ENCODE data around the gene MED15.
"Not testable (repeated sequence)": the region's sequence is repeated elsewhere in the genome, so short reads cannot be mapped to it uniquely, and the experiment has no call there.

MED15 gene

DNA sequence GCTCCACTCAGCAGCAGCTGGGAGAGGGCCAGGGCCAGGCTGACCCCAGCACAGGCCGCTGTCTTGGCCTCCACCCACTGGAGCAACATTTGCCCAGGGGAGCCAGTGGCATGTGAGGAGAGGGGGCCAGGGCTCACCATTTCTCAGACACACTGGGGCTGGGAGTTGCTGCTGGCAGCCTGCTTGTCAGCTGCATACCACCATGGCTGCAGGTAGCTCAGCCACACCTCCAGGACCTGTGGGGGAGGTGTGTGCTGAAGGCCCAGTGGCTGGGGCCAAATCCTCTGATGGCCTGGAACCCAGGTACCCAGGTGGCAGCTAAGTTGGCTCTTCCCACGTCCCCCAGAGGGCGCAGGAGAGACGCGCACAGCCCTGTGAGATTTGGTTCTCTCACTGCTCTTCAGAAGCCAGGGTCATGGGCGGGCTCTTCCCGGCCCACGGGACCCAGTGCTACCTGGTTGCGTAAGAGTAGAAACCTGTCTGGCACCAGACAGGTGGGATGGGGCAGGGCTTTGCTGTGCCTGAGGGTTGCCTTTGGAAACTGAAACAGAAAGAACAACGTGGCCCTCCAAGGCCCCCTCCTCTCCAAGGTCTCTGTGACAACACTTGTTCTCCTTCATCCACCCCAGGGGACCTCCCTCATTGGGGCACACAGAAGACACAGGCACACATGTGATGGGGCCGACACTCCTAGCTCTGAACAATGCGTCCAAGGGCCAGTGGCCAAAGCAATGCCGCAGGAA lies 98.8 kb downstream of the MED15 start:
- DNase-seq: peak in 3 of 14 donors; percentile 0 to 9 (median 7)

DNA sequence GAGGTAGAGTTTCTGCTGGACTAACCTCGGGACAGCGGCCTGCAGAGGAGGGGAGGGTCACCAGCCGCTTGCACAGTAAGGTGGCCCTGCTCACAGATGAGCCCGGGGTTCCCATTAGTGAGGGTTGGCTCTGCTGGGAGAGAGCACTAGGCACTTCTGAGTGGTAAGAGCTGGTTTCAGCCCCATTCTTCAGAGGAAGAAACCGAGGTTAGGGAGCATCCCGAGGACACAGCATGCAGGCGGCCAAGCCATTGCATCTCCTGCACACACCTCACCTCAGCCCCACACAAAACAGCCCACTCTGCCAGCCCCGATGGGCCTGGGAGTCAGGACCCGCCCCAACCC lies 99.3 kb downstream of the MED15 start:
- no peak for DNase-seq

DNA sequence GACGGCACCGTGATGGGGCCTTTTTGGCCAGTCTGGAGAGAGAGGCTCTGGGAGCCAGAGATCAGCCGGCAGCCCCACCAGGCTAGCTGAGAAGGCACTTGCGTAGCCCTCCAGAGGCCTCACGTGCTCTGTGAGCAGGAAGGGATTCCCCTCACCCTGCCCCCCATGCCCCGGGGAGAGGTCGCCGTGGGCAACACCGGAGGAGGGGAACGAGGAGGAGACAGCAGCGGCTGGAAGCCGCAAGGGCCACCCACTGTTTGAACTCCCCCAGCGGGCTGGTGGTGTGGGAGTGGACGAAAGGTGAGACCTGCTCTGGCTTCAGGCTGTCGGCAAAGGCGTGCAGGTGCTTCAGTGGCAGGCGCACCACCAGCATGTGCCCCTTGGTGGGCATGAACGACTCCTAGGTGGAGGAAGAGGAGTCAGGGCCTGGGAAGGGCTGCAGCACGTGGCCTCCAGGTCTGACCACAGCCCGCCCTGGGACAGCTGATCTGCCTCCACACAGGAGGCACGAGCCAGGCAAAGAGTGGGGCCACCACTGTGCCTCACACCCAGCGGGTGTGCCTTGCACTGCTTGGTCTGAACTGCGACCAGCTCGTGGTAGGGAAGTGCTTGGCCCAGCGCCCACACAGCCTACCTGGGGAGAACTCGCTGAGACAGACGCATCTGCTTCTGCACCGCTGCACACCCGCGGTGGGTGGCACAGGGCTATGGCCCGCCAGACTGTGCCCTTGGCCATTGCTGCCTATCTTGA lies 99.9 kb downstream of the MED15 start:
- DNase-seq: no peak

DNA sequence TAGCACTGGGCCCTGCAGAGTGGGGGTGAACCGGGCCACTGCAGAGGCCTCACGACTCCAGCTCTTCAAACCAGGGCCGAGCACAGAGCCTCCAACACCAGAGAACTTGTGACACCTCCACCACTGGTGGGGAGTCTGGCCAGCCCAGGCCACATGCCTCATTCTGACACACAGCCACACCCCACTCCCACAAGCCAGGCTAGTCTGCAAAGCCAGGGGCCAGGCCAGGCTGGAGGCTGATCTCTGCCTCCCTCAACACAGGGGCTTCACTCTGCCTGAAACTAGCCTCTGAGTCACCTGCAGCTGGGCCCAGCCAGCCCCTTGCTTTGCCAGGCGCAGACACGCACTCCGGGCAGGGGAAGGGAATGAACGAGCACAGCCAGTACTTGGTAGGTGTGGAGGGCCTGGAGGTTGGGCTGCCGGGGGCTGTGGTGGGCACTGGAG lies 102.9 kb downstream of the MED15 start:
- DNase-seq: no peak

DNA sequence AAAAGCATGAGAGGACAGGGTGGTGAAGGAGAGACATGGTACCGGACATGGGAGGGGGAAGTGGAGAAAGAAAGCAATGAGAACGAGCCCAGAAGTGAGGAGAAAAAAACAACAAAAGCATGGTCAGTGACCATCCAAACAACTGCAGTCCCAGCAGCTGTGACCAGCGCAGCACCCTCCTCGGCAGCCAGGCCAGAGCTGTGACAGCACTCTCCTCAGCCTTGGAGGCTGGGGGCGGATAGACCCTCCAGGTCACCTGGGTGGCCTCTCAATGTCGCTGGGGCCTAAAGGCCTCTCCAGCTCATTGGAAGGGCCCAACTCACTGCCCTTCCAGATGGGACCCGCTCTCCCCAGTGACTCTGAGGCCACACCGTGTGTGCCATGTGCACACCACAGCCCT lies 103.3 kb downstream of the MED15 start:
- DNase-seq: no peak

DNA sequence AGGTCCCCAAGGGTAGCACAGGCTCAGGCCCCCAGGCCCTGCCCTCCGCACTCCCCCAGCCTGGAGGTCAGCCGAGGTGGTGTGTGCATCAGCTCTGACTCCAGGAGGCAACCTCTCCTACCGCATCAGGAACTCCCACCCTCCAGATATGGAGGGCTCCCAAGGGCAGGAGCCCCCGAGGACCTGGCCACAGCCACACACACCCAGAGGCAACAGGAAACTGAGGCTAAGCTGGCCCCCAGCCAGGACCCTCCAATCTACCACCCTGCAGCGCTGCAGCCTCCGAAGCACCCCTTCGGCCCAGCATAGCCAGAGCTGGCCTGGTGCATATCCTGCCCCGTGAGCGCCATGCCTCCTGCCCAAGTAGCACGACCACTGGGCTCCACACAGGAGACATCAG lies 104.0 kb downstream of the MED15 start:
- DNase-seq: no peak

DNA sequence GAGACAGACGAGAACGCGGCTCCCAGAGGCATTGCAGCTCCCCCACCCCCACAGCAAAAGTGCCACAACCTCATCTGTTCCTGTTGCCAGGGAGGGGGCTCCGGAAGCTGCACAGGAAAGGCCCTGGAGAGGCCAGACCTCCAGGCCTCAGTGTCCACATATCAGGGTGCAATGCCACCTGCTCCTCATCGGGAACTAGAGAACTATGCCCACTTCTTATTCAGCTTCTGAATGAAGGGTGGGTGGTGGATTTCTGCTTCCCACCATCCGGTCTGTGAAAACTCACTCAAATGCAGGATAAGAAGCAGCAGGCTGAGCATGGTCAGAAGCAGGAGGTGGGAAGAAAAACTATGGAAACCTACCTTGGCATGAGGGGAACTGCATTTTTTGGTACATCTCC lies 105.9 kb downstream of the MED15 start:
- no peak for DNase-seq

DNA sequence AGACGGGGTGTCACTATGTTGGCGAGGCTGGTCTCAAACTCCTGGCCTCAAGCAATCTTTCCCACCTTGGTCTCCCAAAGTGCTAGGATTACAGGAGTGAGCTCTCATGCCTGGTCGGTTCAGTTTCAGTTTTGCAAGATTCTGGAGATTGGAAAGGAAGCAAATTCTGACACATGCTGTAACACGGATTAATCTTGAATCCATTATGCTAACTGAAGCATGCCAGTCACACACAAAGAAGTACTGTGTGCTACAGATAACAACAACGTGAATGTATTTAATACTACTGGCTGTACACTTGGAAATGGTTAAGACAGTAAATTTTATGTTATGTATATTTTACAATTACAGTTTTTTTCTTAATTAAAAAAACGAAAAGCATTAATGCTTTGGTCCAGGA lies 107.6 kb downstream of the MED15 start:
- no peak for DNase-seq

DNA sequence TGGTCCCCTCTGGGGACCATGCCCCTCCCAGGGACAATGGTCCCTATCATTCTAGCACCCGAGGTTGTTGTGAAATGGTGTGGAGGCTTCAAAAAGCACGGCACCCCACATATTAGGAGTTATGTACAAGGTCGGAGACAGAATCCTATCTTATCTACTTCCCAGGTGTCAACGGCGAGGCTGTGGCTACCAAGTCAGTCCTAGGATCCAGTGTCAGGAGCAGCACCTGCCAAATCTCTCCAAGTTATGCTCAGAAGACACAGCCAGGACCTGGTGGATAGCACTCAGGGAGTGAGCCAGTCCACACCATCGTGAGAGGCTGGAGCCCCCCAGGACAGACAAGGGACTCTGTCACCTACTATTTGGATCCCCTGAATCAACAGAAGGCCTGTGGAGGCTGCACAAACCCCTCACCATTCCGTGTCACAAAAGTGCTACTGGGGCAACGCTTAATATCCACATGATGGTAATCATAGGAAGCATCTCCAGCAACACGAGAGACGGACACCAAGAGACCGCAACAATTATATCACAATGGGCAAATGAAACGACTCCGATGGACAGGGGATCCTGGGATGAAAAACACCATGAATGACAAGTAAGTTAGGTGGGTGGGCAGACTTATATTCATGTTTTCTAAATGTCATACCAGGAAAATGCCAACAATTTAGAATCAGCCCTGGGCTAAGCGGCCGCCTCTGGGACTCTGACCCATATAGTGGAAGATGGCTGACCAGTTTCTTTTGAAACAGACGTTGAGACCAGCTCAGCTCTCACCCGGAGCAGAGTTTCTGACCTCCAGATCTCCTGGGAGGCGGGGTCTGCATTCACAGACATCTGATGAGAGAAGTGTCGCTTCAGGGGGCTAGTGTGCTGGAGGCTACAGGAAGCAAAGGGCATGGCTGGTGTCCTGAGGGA lies 108.4 kb downstream of the MED15 start:
- no peak for DNase-seq

DNA sequence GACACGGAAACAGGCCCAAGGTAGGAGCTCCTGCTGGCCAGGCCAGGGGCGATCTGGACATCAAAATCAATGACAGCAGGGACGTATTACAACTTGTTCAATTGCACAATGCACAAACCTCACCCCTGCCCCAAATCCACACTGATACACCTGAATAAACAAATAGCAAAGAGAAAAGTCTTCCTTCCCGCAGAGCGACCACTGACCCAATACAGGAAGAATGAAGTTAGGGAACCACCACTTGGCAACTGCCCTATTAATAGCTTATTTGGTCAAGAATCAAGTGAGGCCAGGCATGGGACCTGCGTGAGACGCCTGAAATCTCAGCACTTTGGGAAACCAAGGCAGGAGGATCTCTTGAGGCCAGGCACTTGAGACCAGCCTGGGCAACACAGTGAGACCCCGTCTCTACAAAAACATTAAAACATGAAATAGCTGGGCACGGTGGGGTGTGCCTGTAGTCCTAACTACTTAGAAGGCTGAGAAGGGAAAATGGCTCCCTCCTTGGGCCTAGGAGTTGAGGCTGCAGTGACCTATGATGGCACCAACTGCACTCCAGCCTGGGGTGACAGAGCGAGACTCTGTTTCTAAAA lies 109.1 kb downstream of the MED15 start:
- DNase-seq: no peak

DNA sequence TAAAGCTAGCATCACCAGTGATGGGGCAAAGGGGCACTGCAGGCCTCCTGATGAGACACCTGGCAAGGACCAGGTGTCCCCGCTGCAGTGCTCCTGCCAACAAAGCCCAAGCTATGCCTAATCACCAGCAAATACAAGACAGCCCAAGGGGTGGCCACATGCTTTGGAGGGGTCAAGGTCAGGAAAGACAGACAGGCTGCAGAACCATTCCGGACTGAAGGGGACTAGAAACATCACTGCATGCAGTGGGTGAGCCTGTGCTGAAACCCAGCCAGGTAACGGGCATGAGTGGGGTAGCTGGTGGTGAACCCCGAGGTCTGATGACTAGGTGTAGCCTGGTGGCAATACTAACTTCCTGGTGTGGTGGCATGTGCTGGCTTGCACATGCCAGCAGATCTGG lies 111.1 kb downstream of the MED15 start:
- no peak for DNase-seq

DNA sequence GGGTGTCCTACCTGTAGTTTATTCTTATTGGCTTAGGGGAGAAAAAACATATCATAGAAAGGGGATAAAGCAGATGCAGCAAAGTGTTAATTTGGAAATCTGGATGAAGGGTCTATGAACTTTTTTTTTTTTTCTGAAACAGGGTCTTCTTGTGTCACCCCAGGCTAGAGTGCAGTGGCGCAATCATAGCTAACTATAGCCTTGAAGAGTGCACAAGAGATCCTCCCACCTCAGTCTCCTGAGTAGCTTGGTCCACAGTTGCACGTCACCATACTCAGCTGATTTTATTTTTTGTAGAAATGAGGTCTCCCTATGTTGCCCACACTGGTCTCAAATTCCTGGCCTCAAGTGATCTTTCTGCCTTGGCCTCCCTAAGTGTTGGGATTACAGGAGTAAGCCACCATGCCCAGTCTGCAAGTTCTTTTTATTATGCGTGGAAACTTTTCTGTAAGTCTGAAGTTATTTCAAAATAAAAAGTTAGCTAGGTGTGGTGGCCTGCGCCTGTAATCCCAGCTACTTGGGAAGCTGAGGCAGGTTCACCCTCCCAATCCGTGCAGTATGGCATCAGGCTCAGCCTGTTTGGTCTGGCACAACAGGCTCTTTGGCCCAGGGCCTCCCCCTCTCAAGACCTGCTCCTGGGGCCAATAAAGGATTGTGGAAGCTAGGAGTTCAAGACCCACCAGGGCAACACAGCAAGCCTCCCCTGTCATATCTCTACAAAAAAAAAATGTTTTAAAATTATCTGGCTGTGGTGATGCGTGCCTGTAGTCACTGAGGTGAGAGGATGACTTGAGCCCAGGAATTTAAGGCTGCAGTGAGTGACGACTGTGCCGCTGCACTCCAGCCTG lies 111.9 kb downstream of the MED15 start:
- no peak for DNase-seq

DNA sequence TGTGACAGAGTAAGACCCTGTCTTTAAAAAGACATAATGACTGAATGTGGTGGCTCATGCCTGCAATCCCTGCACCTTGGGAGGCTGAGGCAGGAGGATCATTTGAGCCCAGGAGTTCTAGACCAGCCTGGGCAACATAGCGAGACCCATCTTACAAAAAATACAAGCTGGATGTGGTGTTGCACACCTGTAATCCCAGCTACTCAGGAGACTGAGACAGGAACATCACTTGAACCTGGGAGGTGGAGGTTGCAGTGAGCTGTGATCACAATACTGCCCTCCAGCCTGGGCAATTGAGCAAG lies 112.4 kb downstream of the MED15 start:
- not testable (repeated sequence) for DNase-seq

DNA sequence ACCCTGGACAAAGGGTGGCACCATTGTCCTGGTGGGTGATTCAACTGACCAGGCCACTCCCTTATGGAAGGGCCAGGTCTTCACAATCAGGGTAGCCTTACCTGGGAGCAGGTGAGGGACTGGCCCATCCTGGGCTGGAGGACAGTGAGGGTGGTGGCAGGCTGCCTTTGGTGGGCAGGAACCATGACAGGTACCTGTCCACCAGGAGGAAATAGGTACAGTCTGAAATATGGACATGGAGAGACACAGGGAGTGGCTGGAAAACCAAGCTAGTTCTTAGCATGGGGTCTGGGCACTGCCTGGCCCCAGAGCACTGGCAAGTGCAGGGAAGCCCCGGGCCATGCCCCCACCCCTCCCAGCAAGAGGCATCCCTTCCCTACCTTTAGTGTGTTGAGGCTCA lies 113.8 kb downstream of the MED15 start:
- DNase-seq: no peak

DNA sequence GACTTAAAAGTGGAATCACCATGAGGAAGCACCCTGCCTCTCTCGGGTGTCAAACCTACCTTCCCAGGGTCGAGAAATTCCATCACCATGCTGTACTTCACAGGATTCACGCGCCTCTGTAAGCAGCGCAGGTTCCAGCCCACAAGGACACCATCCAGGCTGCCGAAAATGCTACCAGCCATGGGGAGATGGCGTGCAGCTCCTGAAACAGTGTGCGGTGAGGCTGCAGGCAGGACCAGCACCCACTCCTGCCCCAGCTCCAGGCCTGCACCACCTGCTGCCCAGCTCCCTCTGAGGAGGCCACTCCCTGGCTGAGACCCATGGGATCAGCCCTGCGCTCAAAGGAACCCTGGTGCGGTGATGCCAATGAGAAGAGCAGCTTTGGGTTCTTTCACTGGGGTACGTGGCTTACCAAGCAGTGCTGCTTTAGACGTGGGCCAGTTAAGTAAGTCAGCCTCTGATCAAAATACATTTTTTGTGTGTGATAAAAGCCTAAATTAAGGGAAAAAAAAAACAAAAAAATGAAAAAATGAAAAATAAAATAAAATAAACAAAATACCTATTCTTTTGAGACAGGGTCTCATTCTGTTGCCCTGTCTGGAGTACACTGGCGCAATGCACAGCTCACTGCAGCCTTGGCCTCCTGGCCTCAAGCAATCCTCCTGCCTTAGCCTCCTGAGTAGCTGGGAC lies 115.4 kb downstream of the MED15 start:
- no peak for DNase-seq

DNA sequence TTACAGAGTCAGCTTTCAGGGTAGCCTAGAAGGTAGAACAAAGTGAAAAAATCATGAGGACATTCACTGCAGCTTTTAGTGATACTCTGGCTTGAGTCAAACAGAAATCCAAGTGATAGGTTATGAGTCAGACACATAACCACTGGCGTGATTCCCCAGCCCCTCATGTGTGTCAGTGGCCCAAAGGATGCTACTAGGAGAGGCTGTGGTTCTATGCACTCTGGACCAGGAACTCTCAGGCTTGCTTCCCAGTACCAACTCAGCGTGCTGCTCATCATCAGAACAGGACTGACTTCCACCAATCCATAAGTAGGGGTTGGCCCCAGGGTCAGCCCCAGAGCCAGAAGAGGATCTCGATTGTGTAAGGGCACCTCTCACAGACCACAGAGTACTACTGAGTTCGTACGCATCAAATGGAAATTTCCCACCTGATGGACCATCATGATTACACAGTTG lies 116.8 kb downstream of the MED15 start:
- DNase-seq: no peak

DNA sequence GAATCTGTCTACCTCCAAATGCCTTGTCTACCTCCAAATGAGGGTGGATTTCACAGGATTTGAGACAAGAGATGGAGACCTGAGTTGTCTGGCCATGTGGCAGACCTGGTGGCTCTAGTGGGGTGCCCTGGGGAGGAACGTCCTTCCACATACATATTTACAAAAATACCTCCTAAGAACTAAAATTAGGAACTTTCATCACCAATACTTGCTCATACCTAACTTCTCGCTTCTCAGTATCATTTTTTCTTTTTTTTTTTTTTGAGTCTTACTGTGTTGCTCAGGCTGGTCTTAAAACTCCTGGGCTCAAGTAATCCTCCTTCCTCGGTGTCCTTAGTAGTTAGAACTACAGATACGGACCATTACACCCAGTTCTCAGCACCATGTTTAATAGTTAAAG lies 117.9 kb downstream of the MED15 start:
- no peak for DNase-seq

DNA sequence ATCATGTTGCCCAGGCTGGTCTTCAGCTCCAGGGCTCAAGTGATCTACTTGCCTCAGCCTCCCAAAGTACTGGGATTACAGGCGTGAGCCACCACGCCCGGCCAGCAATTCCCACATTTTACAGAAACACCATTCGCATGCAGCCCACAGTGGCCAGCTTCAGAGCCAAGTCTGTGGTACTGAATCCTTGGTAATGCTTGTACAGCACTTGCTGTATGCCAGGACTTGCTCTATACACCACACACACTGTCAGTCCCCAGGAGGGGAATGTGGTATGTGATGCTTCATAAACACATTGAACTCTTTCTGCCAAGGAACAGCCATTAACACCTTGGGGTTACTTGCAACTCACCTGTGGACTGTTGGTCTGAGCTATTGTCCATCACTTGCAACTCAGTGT lies 119.4 kb downstream of the MED15 start:
- DNase-seq: no peak

DNA sequence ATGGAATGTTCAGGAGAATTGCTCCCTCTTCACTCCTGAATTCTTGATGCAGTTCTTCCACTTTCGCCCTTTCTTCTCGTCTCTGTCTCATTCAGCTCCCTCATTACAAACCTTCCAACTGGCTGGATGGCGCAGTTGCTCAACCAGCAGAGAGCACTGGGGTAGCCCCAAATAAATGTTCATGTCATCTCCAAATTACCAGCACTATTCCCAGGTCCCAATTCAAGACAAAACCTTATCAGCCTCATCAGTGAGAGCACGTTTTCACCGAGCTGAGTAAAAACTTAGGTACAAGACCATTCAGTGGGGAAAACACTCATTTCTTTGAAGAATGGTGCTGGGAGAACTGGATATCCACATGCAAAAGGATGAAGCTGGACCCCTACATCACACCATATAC lies 120.0 kb downstream of the MED15 start:
- DNase-seq: no peak

DNA sequence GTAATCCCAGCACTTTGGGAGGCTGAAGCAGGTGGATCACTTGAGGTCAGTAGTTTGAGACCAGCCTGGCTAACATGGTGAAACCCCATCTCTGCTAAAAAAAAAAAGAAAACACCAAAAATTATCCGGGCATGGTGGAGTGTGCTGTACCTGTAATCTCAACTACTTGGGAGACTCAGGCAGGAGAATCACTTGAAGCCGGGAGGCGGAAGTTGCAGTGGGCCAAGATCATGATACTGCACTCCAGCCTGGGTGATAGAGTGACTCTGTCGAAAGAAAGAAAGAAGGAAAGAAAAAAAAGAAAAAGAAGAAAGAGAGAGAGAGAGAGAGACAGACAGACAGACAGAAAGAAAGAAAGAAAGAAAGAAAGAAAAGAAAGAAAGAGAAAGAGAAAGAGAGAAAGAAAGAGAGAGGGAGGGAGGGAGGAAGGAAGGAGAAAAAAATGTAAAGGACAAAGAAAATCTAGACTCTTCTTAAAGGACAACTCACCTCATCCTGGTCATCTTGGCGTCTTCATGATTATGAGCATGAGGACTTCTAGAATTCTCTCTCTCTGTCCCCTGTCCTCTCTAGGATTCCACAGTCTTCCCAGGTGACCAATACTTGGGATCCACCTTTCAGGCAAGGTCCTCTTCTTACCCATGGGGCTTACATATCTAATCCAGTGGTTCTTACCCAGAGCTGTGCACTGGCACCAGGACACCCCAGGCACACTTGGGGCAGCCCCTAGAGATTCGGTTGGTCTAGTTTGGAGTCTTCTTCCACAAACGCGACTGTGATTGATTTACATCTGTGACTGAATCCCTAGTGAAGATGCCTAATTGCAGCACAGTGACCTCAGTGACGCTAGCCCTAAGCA lies 120.9 kb downstream of the MED15 start:
- no peak for DNase-seq
